ENCODE data around the gene TMEM255B.

TMEM255B gene

GRCh38 chr13:113851826-113852535 lies 93.0 kb downstream of the TMEM255B start:
- no peak for TF ChIP-seq CTCF (IDR thresholded peaks at IDR 0.05; ENCODE audit: borderline replicate concordance, insufficient read depth, low read depth, low read length)
- no peak overlapping the region for H3K4me3 ChIP-seq (ENCODE audit: low read depth, low read length)

GRCh38 chr13:113852536-113853517 lies 93.8 kb downstream of the TMEM255B start:
- no peak overlapping the region for H3K4me3 ChIP-seq (ENCODE audit: low read depth, low read length)
- TF ChIP-seq CTCF (IDR thresholded peaks at IDR 0.05; ENCODE audit: borderline replicate concordance, insufficient read depth, low read depth, low read length), result no peak

GRCh38 chr13:113853518-113854237 lies 94.7 kb downstream of the TMEM255B start:
- H3K4me3 ChIP-seq (ENCODE audit: low read depth, low read length), result no peak overlapping the region
- TF ChIP-seq CTCF (IDR thresholded peaks at IDR 0.05; ENCODE audit: borderline replicate concordance, insufficient read depth, low read depth, low read length), result no peak

GRCh38 chr13:113854238-113855011 lies 95.4 kb downstream of the TMEM255B start:
- no peak for TF ChIP-seq CTCF (IDR thresholded peaks at IDR 0.05; ENCODE audit: borderline replicate concordance, insufficient read depth, low read depth, low read length)

GRCh38 chr13:113855012-113855921 lies 96.2 kb downstream of the TMEM255B start:
- no peak for TF ChIP-seq CTCF (IDR thresholded peaks at IDR 0.05; ENCODE audit: borderline replicate concordance, insufficient read depth, low read depth, low read length)
- H3K4me3 ChIP-seq (ENCODE audit: low read depth, low read length), result no peak overlapping the region

More at GRCh38 chr13:113854238-113855011, 95.4 kb downstream of the TMEM255B start:
- H3K4me3 ChIP-seq (ENCODE audit: low read depth, low read length), result no peak overlapping the region
